HK-2 (cell line): ENCODE measurements around the gene CRIP1.

Experiments
- DNase-seq: peaks from one replicate; pipeline ENCODE4 v3.0.0-alpha.2; 2018; ENCODE audit not compliant: unreplicated experiment

The CRIP1 gene

DNA sequence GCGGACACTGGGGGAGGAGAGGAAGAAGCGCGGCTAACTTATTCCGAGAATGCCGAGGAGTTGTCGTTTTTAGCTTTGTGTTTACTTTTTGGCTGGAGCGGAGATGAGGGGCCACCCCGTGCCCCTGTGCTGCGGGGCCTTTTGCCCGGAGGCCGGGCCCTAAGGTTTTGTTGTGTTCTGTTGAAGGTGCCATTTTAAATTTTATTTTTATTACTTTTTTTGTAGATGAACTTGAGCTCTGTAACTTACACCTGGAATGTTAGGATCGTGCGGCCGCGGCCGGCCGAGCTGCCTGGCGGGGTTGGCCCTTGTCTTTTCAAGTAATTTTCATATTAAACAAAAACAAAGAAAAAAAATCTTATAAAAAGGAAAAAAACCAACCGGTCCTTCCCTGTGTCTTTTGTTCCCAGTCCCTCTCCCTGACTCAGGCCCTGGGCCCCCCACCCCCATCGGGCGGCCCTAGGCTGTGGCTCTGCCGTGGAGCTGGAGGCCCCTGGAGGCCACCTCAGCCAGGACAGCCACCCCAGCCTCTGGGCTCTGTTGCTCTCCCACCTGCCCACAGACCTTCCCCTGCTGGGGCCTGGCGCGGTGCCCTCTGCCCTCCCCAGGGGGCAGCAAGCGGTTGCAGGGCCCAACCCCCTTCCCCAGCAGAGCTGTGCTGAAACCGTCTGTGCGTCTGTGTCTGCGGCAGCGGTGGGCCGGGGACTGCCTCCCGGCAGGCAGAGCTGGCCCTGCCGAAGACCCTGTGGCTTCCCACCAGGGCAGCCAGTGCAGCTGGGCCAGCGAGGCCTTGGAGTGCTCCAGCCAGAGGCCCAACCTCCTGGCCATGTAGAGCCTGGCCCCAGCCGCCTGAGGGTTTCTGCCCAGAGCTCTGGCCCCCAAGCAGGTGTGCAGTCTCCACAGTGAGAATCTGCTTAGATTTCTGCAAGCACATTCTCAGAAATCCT is 16.1 kb upstream of the CRIP1 start:
- DNase-seq: no peak

DNA sequence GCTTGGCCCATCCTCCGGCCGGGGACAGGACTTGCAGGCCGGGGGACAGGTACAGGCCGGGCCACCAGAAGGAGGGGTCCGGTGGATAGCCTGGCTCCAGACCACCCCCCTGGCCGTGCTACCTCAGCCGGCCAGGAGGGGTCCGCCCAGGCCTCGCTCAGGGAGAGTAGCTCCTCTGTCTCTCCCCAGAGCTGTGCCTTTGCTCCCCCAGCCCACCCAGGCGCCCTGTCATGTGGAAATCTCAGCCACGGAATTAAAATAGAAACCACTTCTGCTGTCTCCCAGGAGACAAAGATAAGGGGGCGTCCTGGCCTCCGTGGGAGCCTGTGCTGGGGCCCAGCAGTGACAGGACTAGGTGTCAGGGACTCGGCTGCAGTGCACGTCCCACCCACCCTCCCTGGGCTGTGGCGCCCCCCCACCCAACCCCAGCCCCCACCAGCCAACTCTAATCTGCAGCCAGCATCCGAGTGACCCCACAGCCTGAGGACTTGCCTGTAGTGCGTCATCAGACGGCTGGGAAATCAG is 15.3 kb upstream of the CRIP1 start:
- no peak for DNase-seq

DNA sequence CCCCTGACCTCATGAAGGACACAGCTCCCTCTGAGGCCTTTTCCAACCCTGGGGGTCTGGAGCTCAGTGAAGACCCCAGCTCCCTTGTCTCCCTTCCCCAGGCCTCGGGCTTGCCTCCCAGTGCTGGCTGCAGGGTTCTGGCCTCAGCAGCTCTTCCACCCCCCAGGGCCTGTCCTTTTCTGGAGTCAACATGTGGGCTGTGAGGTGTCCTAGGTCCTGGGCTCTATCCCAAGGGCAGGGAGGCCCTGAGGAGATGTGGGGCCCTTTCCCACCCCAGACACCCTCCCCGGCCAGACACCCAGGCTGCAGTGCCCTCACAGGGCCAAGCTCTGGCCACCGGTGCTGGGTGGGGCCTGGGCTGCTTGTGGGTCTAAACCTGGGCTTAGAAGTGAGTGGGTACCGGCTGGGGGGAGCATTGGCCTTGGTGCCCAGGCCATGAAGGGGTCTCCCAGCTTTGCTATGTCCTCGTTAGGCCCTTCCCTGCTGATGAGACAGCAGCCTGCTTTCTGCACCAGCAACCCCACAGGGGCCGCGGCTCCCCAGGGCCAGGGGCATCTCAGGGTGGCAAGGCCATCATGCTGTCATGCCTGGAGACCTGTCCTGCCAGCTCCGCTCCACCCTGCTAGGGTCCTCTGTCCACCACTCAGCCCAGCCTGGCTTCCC is 14.7 kb upstream of the CRIP1 start:
- no peak for DNase-seq

DNA sequence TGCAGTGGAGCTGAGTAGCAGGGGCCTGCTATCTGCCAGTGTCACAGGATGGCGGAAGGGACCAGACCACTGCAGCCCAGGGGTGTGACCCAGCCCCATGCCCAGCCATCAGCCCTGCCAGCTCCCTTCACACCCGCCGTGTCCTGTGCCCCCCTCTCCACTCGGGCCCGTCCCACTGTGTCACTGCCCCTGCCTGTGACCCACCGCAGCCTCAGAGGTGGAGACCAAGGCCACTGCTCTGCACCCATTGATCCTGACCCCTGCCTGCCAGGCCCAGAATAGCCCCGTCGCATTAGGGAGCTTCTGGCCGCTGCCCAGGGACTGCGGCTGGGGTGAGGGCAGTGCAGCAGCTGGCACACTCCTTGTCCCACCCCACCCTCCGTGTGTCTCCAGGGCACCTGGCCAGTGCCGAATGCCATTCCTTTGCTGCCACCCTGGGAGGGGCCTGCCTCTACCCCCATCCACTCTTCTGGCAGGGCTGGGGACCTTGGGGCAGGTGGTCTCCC is 14.1 kb upstream of the CRIP1 start:
- DNase-seq: no peak

DNA sequence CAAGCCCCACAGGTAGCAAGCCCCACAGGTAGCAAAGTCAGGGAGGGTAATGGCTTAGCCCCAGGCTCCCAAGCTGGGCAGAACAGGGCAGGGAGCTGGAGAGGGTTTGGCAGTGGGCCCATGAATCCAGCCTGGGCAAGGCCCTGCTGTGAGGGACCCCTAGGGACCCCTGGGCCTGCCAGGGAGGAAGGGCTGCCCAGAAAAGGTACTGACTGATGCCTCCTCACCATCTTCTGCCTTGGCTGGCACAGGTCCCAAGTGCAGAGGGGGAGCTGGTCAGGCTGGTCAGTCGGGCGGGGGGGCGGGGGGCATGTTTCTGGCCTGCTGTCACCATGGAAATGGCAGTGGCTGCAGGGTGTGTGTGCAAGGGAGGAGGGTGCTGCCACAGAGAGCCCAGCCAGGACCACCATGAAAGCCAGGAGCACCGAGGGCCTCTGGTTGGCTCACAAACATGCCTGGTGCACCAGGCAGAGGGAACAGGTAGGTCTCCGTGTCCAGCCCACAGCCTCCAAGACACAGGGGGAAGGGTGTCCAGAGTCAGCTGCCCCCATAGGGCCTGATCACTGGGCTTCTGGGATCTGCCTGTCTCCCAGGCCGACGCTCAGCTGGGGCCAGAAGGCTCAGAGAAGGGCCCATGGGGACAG is 13.5 kb upstream of the CRIP1 start:
- no peak for DNase-seq

DNA sequence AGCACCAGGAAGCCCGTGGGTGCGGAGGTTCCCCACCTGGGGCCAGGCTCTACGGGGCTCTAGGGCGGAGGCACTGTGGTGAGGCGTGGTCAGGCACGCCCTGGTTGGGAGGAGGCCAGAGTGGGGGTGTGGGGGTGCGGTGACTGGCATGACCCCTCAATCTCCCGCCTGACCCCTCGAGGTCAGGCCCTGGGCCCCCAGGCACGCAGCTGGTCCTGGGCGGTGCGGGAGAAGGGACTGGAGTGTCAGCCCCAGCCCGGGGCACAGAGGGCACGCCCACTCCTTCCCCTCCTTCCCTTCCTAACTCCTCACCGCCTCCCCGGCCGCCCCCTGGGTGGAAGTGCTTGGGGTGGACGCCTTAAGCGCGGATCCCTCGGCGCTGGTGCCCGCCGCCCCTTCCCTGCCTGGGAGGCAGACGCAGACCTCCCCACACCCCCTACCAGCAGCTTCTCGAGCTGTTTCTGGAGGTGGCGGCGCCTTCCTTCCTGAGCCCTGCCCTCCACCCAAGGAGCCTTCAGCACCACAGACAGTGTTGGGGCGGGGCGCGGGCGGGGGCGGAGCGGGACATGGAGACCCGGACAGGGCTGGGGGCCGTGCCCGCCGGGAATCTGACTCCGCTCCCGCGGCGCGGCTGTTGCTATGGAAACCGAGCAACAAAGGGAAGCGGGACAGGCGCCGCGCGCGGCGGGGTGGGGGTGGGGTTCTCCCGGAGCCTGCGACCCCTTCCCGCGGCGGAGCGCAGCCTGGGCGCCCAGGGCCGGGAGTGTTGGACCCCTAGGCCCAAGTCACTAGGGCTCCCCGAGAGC is 12.8 kb upstream of the CRIP1 start:
- DNase-seq: peak; percentile 96

DNA sequence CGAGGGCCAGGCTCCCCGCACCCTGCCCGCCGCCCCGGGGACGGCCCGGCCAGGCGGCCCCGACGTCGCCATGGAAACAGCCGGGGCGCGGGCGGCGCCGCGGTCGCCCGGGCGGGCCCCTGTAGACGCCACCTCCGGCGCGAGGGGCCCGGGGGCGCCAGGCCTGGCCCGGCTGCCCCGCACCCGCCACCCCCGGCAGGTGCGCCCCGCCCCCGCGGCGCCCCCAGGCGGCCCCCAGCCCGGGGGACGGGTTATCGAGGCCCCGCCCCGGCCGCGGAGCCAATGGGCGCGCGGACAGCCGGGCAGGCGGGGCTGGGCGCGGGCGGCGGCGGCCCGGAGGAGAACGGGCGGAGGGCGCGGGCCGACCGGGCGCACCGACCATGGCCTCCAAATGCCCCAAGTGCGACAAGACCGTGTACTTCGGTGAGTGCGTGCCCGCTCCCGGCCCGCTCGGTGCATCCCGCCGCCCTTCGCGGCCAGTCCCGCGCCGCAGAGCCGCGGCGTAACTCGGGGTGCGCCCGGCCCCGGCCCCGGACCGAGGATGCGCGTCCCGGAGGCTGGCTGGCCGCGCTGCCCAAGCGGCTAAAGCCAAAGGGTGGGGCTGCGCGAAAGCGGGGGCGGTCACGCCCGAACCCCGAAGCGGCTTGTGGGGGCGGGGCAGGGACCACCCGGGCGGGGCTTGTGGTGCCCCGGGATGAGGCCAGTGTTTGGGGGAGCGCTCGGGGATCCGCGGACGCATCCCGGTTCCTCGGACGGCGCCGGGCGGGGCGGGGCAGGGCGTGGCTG is 12.0 kb upstream of the CRIP1 start, which contains the start of gene CRIP2:
CRIP2 (plus strand) TSS at position 339 of the 786 bp plus-strand sequence; CDS start at position 381, 42 bp downstream.
- peak; percentile 48 for DNase-seq

DNA sequence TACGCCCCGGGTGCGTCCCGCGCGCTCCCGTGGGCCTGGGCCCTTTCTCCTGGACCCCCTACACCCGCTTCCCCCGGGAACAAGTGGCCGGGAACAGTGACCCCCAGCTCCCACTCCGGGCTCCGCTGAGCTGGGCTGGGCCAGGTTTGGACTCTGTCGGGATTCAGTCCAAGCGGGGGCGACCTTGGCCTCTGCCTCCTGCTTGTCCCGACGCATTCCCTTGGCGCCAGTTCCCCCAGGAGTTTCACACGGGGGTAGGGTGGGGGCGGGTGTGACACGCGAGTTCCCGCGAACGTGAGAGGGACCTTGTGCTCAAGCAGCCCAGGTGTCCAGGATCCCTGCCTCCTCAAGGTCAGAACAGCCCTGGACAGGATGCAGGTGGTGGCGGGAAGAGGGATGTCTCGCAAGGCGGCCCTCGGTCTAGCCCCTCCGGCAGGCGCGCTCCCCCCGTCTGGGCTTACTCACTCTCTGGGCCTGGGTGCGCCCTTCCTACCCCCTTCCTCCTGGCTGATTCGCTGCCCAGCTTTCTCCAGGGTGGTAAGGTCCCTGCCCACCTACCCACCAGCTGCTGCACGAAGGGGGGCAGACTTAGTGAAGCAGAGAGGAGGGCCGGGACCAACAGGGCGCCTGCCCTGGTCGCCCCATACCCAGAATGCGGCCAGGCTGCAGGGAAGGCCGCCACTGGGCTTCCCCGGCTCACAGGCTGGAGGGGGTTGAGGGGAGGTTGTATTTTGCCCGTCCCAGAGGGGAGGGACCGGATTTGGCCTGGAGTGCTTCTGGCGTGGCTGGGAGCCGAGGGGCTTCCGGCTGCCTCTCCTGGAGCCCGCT is 11.2 kb upstream of the CRIP1 start:
- peak; percentile 77 for DNase-seq

DNA sequence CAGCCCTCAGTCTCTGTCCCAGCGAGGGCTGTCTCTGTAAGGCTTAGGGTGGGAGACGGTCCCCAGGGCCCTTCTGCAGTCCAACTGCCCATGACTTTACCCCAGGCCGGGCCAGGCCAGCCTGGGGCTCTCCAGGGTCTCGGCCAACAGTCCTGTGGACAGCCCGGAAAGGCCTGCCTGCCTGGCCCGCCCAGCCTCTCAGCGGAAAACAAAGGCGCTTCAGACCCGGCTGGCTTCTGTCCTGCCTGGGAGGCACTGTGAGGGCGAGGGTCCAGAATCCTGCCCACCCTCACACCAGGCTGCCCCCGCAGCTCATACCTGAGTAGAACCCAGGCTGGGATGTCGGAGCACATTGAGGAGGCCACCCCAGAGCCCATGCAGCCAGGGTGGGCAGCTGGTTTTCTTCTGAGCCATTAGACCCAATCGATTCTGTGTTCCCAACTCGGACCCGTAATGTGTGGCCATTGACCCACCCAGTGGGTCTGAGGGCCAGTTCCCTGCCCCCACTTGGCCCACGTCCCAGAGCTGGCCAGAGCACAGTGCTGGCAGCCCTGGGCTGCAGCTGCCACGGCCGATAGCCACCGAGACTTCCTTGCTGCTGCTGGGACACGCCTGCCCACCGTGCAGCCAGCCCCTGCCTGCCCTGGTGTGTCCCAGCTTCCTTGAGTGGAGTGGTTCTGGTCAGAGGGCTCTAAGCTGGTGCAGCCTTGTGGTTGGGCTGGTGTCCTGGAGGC is 10.4 kb upstream of the CRIP1 start:
- peak; percentile 75 for DNase-seq

DNA sequence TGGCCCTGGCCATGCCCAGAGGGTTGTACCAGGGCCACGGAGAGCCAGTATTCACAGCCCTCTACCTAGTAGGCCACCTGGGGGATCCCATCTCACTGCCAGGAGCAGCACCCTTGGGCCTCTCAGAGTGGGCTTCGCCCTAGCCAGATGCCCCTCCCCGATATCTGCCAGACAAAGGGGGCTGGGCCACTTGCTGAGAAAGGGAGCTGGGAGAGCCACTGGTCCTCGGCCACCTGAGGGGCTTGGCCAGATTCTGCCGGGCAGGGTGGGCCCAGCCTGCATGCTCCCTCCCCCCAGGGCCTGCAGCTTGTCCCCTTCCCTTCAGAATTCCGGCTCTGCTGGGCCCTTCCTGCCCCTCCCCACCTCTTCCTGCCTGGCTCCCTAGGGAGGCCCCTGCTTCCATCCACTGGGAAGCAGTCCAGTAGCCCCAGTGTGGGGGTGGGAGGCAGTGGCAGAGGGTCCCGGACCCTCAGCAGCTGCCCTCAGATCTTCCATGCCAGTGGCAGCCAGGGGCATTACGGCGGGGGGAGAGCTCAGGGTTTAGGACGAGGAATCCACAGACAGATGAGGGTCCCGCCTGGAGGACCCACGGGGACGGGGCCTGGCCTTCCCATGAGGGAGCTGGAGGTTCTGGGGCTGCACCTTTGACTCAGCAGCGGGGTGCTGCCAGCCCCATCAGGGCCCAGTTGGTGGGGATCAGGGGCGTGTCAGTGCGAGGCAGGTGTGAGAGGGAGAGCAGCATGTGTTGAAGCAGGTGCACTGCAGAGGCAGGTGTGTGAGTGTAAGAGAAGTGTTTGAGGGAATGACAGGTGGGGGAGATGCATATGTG is 9.6 kb upstream of the CRIP1 start:
- DNase-seq: no peak

DNA sequence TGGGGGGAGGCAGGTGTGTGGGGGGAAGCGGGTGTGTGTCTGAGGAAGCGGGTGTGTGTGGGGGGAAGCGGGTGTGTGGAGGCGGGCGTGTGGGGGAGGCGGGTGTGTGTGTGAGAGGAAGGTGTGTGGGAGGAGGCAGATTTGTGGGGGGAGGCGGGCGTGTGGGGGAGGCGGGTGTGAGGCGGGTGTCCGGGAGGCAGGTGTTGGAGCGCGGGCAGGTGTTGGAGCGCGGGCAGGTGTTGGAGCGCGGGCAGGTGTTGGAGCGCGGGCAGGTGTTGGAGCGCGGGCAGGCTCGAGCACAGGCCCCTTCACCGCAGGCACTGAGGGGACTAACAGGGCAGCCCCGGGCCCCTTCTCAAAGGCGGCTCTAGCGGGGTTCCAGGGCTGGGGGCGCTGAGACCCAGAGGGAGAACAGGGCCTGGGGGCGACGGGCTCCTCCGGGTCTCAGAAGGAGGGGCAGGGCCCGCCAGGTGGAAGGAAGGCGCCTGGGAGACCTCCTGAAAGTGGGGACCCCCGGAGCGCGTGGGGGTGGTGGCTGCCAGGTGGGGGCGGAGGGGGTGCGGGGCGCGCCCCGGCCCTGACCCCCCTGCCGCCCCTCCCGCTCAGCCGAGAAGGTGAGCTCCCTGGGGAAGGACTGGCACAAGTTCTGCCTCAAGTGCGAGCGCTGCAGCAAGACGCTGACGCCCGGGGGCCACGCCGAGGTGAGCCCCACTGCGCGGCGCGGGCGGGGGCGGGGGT is 8.9 kb upstream of the CRIP1 start:
- DNase-seq: no peak

DNA sequence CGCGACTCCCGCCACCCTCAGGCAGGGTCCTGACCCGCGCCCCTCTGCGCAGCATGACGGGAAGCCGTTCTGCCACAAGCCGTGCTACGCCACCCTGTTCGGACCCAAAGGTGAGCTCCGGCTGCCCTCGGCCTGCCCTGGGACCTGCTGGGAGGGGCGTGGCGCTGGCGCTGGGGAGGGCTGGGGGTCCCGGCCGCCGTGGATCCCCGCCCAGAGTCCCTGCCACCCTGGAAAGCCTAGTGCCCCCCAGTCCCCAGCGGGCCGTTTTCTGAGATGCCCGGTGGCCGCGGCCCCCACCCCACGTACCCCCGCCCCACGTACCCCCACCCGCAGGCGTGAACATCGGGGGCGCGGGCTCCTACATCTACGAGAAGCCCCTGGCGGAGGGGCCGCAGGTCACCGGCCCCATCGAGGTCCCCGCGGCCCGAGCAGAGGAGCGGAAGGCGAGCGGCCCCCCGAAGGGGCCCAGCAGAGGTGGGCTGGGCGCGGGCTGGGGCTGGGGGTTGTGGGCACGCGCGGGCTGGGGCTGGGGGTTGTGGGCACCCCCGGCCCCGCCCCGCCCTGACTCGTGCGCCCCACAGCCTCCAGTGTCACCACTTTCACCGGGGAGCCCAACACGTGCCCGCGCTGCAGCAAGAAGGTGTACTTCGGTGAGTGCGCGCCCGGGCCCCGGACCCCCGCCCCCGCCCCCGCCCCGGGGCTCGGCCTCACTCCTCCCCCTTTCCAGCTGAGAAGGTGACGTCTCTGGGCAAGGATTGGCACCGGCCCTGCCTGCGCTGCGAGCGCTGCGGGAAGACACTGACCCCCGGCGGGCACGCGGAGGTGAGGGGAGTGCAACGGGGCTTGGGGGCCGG is 8.1 kb upstream of the CRIP1 start:
- DNase-seq: no peak

DNA sequence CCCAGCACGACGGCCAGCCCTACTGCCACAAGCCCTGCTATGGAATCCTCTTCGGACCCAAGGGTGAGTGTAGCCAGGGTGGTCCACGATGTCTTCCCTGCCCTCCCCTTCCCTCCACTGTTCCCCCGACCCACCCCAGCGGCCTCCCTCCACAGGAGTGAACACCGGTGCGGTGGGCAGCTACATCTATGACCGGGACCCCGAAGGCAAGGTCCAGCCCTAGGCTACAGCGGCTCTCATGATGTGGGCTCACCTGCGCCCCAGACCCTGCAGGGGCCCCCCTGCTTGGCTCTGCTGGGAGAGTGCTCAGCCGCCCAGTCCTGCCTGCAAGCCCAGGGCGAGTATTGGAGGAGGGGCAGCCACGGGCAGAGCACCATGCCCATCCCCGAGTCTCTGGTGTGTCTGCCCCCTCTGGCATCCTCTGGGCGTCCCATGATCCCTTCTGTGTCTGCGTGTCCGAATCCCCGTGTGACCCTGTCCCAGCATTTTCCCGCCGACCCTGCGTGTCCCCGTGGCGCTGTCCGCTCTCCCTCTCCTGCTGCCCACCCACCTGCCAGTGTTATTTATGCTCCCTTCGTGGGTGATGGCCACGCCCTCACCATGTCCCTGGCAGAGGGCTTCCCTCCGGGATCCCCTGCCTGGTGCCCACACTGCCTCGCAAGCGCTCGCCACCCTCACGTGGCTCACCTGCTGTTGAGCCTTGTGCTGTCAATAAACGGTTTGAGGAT is 7.1 kb upstream of the CRIP1 start:
- DNase-seq: no peak

DNA sequence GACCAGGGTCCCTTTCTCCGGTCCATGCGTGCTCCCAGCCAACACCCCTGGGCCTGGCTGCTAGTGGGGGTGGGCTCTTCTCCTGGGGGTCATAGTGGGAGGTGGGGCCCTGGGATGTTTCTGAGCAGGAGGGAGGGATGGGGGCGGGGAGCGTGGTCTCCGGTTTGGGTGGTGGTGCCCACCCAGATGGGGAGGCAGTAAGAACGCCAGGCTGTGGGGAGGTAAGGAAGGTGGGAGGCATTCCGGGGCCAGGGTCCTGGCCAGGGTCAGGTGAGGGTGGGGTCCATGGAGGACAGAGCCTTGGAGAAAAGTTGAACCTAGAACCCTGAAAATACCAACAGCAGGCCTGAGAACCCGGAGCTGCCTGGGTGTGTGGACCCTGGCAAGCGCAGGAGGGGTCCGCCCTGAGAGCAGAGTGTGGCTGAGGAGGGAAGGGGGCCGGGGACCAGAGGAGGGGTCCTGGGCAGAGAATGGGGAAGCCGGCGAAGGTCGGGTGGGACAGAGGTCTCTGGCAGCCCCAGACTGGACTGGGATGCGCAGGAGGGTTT is 6.4 kb upstream of the CRIP1 start:
- no peak for DNase-seq
